Endodermal cell (in vitro differentiated cells): ENCODE data around the gene C1orf174. TPM values are rescaled to one million over a fixed set of nuclear protein-coding genes. Genes with fewer than 3 reads are reported as not detected.

Source experiments
- DNase-seq: peaks from one replicate; pipeline ENCODE4 v3.0.0-alpha.2; 2017
- H3K27ac ChIP-seq: 2 replicates; pipeline ENCODE4 v1.5.1; 2013; ENCODE audit warnings: mild to moderate bottlenecking, low read depth, low read length, moderate library complexity
- H3K27me3 ChIP-seq: 2 replicates; pipeline ENCODE4 v1.6.1; 2013; ENCODE audit warnings: mild to moderate bottlenecking, low read length, moderate library complexity; ENCODE audit not compliant: insufficient read depth, control insufficient read depth, poor library complexity, severe bottlenecking
- H3K36me3 ChIP-seq: 2 replicates; pipeline ENCODE4 v1.7.0; 2013; ENCODE audit warnings: mild to moderate bottlenecking, low read length, moderate library complexity; ENCODE audit not compliant: control insufficient read depth, insufficient read depth
- H3K4me1 ChIP-seq: one replicate; pipeline ENCODE4 v1.7.0; 2013; ENCODE audit warnings: low read length; ENCODE audit not compliant: control insufficient read depth, insufficient read depth
- H3K4me3 ChIP-seq: 2 replicates; pipeline ENCODE4 v1.5.1; 2013; ENCODE audit warnings: mild to moderate bottlenecking, low read length, moderate library complexity
- H3K9ac ChIP-seq: 2 replicates; pipeline ENCODE4 v1.6.1; 2013; ENCODE audit warnings: mild to moderate bottlenecking, low read length, moderate library complexity; ENCODE audit not compliant: poor library complexity, severe bottlenecking; ENCODE audit errors: extremely low read depth
- H3K9me3 ChIP-seq: 2 replicates; pipeline ENCODE4 v1.6.1; 2013; ENCODE audit warnings: mild to moderate bottlenecking, low read length, moderate library complexity; ENCODE audit not compliant: control insufficient read depth
- H3K27ac Mint-ChIP-seq: 2 replicates; pipeline ENCODE4 v1.8.0; 2020; ENCODE audit warnings: mixed read lengths
- H3K27me3 Mint-ChIP-seq: 2 replicates; pipeline ENCODE4 v1.8.0; 2021; ENCODE audit warnings: mild to moderate bottlenecking, mixed read lengths; ENCODE audit not compliant: insufficient read depth
- H3K36me3 Mint-ChIP-seq: 2 replicates; pipeline ENCODE4 v1.8.0; 2020; ENCODE audit warnings: low read depth, mixed read lengths
- H3K4me1 Mint-ChIP-seq: 2 replicates; pipeline ENCODE4 v1.8.0; 2020; ENCODE audit warnings: mixed read lengths
- H3K4me3 Mint-ChIP-seq: 2 replicates; pipeline ENCODE4 v1.8.0; 2020; ENCODE audit warnings: mild to moderate bottlenecking, moderate library complexity, mixed read lengths
- H3K9me3 Mint-ChIP-seq: 2 replicates; pipeline ENCODE4 v1.8.0; 2020; ENCODE audit warnings: mild to moderate bottlenecking, mixed read lengths
- WGBS, 2 experiments: methylation state at CpG; one replicate each; pipeline versions ENCODE4 v1.1.5 to v1.1.7; 2013; ENCODE audit warnings: missing lambda C conversion rate in 2 of 2, mixed read lengths in 1 of 2; ENCODE audit not compliant: insufficient coverage in 1 of 2, insufficient read length in 1 of 2; 5-methylcytosine and 5-hydroxymethylcytosine counted together
- total RNA-seq, 2 donors: library from RNA; stranded (reverse); fragmentation: NEBNext Ultra II Directional in 1 of 2; extraction: Animal tissue kit (Norgen Biotek cat#: 25700) in 1 of 2; gene quantifications; 2 replicates in 1 of 2; 3 replicates in 1 of 2; pipeline ENCODE4 v1.2.1, GENCODE V29; 2021
- TF ChIP-seq, protein P1 (sequence below): fragments of 200-600 bp; sonication (generic); conservative IDR thresholded peaks from 2 replicates; pipeline ENCODE4 v1.5.0; 2021; ENCODE audit warnings: antibody characterized with exemption, mild to moderate bottlenecking

Gene C1orf174
- total RNA-seq, 2 donors from 2014 or later, result 28.4 to 38.4 TPM

GRCh38 chr1:3858231-3858981, 41.7 kb downstream of the C1orf174 start:
- Mint-ChIP-seq H3K36me3 (peaks cover 5% of the 10 kb centered on the region), H3K4me3 (peak overlapping the region; percentile 85)

DNA sequence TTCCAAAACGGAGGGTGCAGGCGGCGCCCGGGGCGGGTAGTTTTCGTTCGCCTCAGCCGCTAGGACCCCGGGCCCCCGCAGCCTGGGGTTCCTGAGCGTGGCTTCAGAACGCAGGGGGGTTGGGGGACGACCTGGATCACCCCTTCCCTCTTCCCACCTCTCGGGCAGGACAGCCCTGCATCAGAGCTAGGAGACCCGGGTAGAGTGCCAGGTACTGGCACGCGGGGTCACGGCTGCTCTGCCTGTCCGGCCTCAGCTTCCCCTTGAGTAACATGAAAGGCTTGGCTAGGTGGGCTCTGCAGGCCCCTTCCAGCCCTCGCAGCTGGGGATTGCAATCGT, 42.3 kb downstream of the C1orf174 start:
- Mint-ChIP-seq H3K36me3 (peaks cover 5% of the 10 kb centered on the region), H3K4me1 (peaks cover 10% of the 10 kb centered on the region), H3K9me3 (no peaks in the 10 kb centered on the region), H3K27me3 (peaks cover 3% of the 10 kb centered on the region), H3K27ac (no peak overlapping the region), H3K4me3 (peak overlapping the region; percentile 85)
- no peaks in the 10 kb centered on the region for H3K27me3 ChIP-seq
- no peak for DNase-seq
- H3K9me3 ChIP-seq, result no peaks in the 10 kb centered on the region
- no peak overlapping the region for H3K27ac ChIP-seq
- H3K4me1 ChIP-seq, result peaks cover 6% of the 10 kb centered on the region
- H3K36me3 ChIP-seq, result no peaks in the 10 kb centered on the region
- H3K9ac ChIP-seq, result peak overlapping the region; percentile 55
- H3K4me3 ChIP-seq, result peak overlapping the region; percentile 87
- TF ChIP-seq, protein P1, sequence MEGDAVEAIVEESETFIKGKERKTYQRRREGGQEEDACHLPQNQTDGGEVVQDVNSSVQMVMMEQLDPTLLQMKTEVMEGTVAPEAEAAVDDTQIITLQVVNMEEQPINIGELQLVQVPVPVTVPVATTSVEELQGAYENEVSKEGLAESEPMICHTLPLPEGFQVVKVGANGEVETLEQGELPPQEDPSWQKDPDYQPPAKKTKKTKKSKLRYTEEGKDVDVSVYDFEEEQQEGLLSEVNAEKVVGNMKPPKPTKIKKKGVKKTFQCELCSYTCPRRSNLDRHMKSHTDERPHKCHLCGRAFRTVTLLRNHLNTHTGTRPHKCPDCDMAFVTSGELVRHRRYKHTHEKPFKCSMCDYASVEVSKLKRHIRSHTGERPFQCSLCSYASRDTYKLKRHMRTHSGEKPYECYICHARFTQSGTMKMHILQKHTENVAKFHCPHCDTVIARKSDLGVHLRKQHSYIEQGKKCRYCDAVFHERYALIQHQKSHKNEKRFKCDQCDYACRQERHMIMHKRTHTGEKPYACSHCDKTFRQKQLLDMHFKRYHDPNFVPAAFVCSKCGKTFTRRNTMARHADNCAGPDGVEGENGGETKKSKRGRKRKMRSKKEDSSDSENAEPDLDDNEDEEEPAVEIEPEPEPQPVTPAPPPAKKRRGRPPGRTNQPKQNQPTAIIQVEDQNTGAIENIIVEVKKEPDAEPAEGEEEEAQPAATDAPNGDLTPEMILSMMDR, result no peak
- WGBS, 2 experiments, result 16 to 25% methylated on average over 12 to 21 of the region's 21 CpGs

More at GRCh38 chr1:3858231-3858981, 41.7 kb downstream of the C1orf174 start:
- Histone ChIP-seq H3K27ac (no peak overlapping the region), H3K4me3 (peak overlapping the region; percentile 87), H3K36me3 (no peaks in the 10 kb centered on the region), H3K9me3 (no peaks in the 10 kb centered on the region), H3K27me3 (no peaks in the 10 kb centered on the region), H3K4me1 (peaks cover 6% of the 10 kb centered on the region), H3K9ac (no peak overlapping the region)
- Mint-ChIP-seq H3K27me3 (peaks cover 3% of the 10 kb centered on the region), H3K27ac (no peak overlapping the region), H3K4me1 (peaks cover 10% of the 10 kb centered on the region), H3K9me3 (no peaks in the 10 kb centered on the region)
- peak; percentile 62 for DNase-seq
- 69 to 83% methylated on average over 16 to 34 of the region's 34 CpGs for WGBS, 2 experiments
- TF ChIP-seq, protein P1, result peak; percentile 21

GRCh38 chr1:3856923-3857790, 42.9 kb downstream of the C1orf174 start, which contains the start of the genes CEP104 and DFFB:
TSS of gene CEP104 (minus strand) at chr1:3857211. CDS start at chr1:3852407, 4,804 bp downstream.
TSS of gene DFFB (plus strand) at chr1:3857476. CDS start at chr1:3857604, 128 bp downstream.
- Mint-ChIP-seq H3K9me3 (no peaks in the 10 kb centered on the region), H3K36me3 (peaks cover 5% of the 10 kb centered on the region), H3K27me3 (peaks cover 3% of the 10 kb centered on the region), H3K4me3 (peak within 1 kb of the TSS; percentile 85), H3K27ac (peak within 1 kb of the TSS; percentile 88), H3K4me1 (peaks cover 10% of the 10 kb centered on the region)
- 0 to 1% methylated on average over 14 to 73 of the region's 73 CpGs for WGBS, 2 experiments
- Histone ChIP-seq H3K9me3 (no peaks in the 10 kb centered on the region), H3K36me3 (no peaks in the 10 kb centered on the region), H3K4me3 (peak within 1 kb of the TSS; percentile 87), H3K27ac (no peak within 1 kb of the TSS), H3K27me3 (no peaks in the 10 kb centered on the region), H3K4me1 (peaks cover 6% of the 10 kb centered on the region), H3K9ac (peak within 1 kb of the TSS; percentile 55)
- peak; percentile 99 for DNase-seq
- TF ChIP-seq, protein P1, result peak; percentile 58
